Activated T-helper 17 cell treated with anti-CD3 and anti-CD28 coated beads, Interleukin-2, amount 50 U/mL, for 72 hours (primary cell): ENCODE data around the gene SELENOI. TPM values are rescaled to one million over a fixed set of nuclear protein-coding genes. Genes with fewer than 3 reads are reported as not detected.

Experiments used
- ATAC-seq: fragments of 150-1000 bp; cut with Tn5 transposase; replicated peaks from 2 replicates; pipeline ENCODE4 v1.10.0; 2021; ENCODE audit warnings: mild to moderate bottlenecking, moderate library complexity
- H3K27ac Mint-ChIP-seq: one replicate; pipeline ENCODE4 v1.8.0; 2022; ENCODE audit warnings: mixed read lengths
- H3K27me3 Mint-ChIP-seq: one replicate; pipeline ENCODE4 v1.8.0; 2022; ENCODE audit warnings: mixed read lengths
- H3K36me3 Mint-ChIP-seq: one replicate; pipeline ENCODE4 v1.8.0; 2022; ENCODE audit warnings: low read depth, mild to moderate bottlenecking, mixed read lengths
- H3K4me1 Mint-ChIP-seq: one replicate; pipeline ENCODE4 v1.8.0; 2022; ENCODE audit warnings: mixed read lengths
- H3K4me3 Mint-ChIP-seq: one replicate; pipeline ENCODE4 v1.8.0; 2022; ENCODE audit warnings: mild to moderate bottlenecking, mixed read lengths
- H3K9me3 Mint-ChIP-seq: one replicate; pipeline ENCODE4 v1.8.0; 2022; ENCODE audit warnings: mixed read lengths
- total RNA-seq, 2 donors: library from RNA; stranded (reverse); gene quantifications; one replicate each; pipeline ENCODE4 v1.2.3, GENCODE V29; 2022

SELENOI gene
- total RNA-seq, 2 donors from 2014 or later: 21.0 to 44.5 TPM

DNA sequence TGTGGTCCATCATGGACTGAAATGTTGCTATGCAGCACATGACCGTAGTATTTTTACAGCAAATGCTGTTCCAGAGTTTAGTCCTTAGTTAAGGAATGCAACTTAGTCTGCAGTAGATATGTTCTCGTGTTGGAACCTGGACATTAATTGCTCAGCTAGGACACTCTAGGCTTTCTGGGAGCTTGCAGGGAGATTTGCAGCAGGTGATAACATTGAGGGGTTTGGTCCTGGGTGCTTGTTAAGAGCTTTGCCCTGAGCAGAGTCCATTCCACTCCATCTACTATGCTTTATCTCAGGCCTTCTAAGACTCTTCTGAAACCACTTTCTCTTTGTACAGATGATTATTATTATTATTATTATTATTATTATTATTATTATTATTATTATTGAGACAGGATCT lies 82.9 kb downstream of the SELENOI start:
- ATAC-seq: no peak
- Mint-ChIP-seq H3K27ac (no peak overlapping the region), H3K36me3 (no peaks in the 10 kb centered on the region), H3K4me1 (no peaks in the 10 kb centered on the region), H3K4me3 (no peak overlapping the region), H3K27me3 (peaks cover 8% of the 10 kb centered on the region), H3K9me3 (no peaks in the 10 kb centered on the region)

- no peak for ATAC-seq
- peaks cover 8% of the 10 kb centered on the region for H3K27me3 Mint-ChIP-seq
- no peak overlapping the region for H3K27ac Mint-ChIP-seq
- no peaks in the 10 kb centered on the region for H3K9me3 Mint-ChIP-seq
- no peaks in the 10 kb centered on the region for H3K4me1 Mint-ChIP-seq
- H3K36me3 Mint-ChIP-seq: no peaks in the 10 kb centered on the region
- H3K4me3 Mint-ChIP-seq: no peak overlapping the region
Measured at GRCh38 chr2:26429779-26430578, 84.0 kb downstream of the SELENOI start.

- H3K27ac Mint-ChIP-seq: no peak overlapping the region
- peaks cover 8% of the 10 kb centered on the region for H3K27me3 Mint-ChIP-seq
- H3K4me3 Mint-ChIP-seq: no peak overlapping the region
- H3K4me1 Mint-ChIP-seq: no peaks in the 10 kb centered on the region
- no peak for ATAC-seq
- H3K9me3 Mint-ChIP-seq: no peaks in the 10 kb centered on the region
- H3K36me3 Mint-ChIP-seq: no peaks in the 10 kb centered on the region
Measured at GRCh38 chr2:26430826-26431225, 84.9 kb downstream of the SELENOI start.

DNA sequence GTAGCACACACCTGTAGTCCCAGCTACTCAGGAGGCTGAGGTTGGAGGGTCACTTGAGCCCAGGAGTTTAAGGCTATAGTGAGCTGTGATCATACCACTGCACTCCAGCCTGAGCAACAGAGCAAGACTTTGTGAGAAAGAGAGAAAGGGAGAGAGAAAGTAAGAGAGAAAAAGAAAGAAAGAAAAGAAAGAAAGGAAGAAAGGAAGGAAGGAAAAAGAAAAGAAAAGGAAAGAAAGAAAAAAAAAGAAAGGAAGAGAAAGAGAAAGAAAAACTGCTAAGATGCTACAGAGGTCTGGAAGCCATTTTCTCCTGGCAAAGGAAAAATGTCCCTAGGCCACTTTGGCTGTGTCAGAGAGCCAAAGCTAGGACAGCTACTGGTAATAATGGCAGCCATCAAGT lies 86.4 kb downstream of the SELENOI start:
- ATAC-seq: no peak
- Mint-ChIP-seq H3K27me3 (peaks cover 8% of the 10 kb centered on the region), H3K4me1 (no peaks in the 10 kb centered on the region), H3K9me3 (no peaks in the 10 kb centered on the region), H3K4me3 (no peak overlapping the region), H3K36me3 (no peaks in the 10 kb centered on the region), H3K27ac (no peak overlapping the region)

DNA sequence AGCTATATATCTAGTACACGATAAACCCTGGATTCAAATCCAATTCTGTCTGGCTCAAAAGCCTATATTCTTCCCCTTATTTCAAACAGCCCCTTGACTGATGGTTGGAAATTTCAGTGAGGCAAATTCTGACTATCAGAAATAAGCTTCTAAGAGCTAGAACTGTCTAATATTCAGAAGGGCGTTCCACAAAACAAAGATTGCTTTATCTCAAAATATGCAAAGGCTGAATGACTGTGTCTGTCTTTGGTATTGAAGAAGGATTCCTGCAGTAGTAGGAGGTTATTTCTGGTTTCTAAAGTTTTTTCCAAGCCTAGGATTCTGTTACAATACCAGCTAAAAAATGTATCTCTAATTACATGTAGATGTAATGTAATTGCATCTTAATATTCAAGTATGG lies 86.9 kb downstream of the SELENOI start:
- no peak overlapping the region for H3K27ac Mint-ChIP-seq
- H3K27me3 Mint-ChIP-seq: peaks cover 8% of the 10 kb centered on the region
- no peak overlapping the region for H3K4me3 Mint-ChIP-seq
- no peak for ATAC-seq
- no peaks in the 10 kb centered on the region for H3K36me3 Mint-ChIP-seq
- H3K9me3 Mint-ChIP-seq: no peaks in the 10 kb centered on the region
- H3K4me1 Mint-ChIP-seq: no peaks in the 10 kb centered on the region

DNA sequence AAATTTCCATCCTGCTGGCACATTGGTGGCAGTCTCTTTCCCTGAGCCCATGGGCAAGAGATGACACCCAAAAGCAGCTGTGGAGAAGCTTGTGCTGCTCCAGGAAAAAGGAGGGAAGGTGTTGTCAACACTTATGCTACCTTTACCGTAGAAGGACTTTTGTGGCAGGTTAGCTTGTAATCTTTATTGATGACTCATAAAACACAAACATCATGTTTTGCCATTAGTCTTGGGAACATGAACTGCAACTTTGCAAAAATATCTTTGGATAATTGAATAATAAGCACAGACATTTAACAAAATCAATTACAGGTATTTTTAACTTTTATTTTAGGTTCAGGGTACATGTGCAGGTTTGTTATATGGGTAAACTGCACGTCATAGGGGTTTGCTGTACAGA lies 89.2 kb downstream of the SELENOI start:
- no peak for ATAC-seq
- Mint-ChIP-seq H3K27me3 (peaks cover 4% of the 10 kb centered on the region), H3K9me3 (no peaks in the 10 kb centered on the region), H3K4me3 (no peak overlapping the region), H3K36me3 (no peaks in the 10 kb centered on the region), H3K27ac (no peak overlapping the region), H3K4me1 (no peaks in the 10 kb centered on the region)

GRCh38 chr2:26438526-26438925 lies 92.6 kb downstream of the SELENOI start:
- H3K27me3 Mint-ChIP-seq: no peaks in the 10 kb centered on the region
- H3K36me3 Mint-ChIP-seq: no peaks in the 10 kb centered on the region
- no peak overlapping the region for H3K27ac Mint-ChIP-seq
- no peak overlapping the region for H3K4me3 Mint-ChIP-seq
- H3K9me3 Mint-ChIP-seq: no peaks in the 10 kb centered on the region
- H3K4me1 Mint-ChIP-seq: no peaks in the 10 kb centered on the region
- no peak for ATAC-seq

DNA sequence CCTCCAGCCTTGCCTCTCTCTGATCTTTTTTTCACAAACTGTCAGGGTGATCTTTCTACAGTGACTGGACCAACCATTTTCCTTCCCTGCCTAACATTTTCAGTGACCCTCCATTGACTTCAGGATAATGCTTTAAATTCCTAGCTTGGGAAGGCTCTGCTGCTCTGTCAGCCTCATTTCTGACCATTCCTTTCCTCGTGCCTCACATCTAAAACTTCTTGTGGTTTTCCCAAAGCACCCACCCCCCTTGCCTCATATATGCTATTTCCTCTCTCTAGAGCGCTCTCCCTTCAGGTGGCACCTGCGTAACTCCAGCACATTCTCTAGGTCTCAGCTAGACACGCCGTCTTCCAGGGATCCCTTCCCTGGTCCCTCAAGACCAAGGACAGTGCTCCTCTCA lies 93.0 kb downstream of the SELENOI start:
- no peaks in the 10 kb centered on the region for H3K36me3 Mint-ChIP-seq
- H3K9me3 Mint-ChIP-seq: no peaks in the 10 kb centered on the region
- H3K27ac Mint-ChIP-seq: no peak overlapping the region
- no peak overlapping the region for H3K4me3 Mint-ChIP-seq
- H3K27me3 Mint-ChIP-seq: no peaks in the 10 kb centered on the region
- no peak for ATAC-seq
- no peaks in the 10 kb centered on the region for H3K4me1 Mint-ChIP-seq

- ATAC-seq: no peak
- no peak overlapping the region for H3K27ac Mint-ChIP-seq
- H3K9me3 Mint-ChIP-seq: no peaks in the 10 kb centered on the region
- no peak overlapping the region for H3K4me3 Mint-ChIP-seq
- no peaks in the 10 kb centered on the region for H3K27me3 Mint-ChIP-seq
- no peaks in the 10 kb centered on the region for H3K4me1 Mint-ChIP-seq
- no peaks in the 10 kb centered on the region for H3K36me3 Mint-ChIP-seq
Measured at GRCh38 chr2:26442301-26442700, 96.4 kb downstream of the SELENOI start.

GRCh38 chr2:26442707-26443106 lies 96.8 kb downstream of the SELENOI start:
- Mint-ChIP-seq H3K4me3 (no peak overlapping the region), H3K4me1 (no peaks in the 10 kb centered on the region), H3K27me3 (no peaks in the 10 kb centered on the region), H3K27ac (no peak overlapping the region), H3K9me3 (no peaks in the 10 kb centered on the region), H3K36me3 (no peaks in the 10 kb centered on the region)
- ATAC-seq: no peak

GRCh38 chr2:26444236-26444635 lies 98.3 kb downstream of the SELENOI start:
- no peaks in the 10 kb centered on the region for H3K27me3 Mint-ChIP-seq
- no peak overlapping the region for H3K27ac Mint-ChIP-seq
- no peak for ATAC-seq
- H3K36me3 Mint-ChIP-seq: no peaks in the 10 kb centered on the region
- no peaks in the 10 kb centered on the region for H3K4me1 Mint-ChIP-seq
- H3K9me3 Mint-ChIP-seq: no peaks in the 10 kb centered on the region
- H3K4me3 Mint-ChIP-seq: no peak overlapping the region

Other genes with a start within 250 kb of the SELENOI start
- gene GAREM2, start 173.1 kb upstream of the SELENOI start, total RNA-seq: 1 to 10 TPM; 2.1 TPM
- 100 to 1,000 TPM in 1 of 2 donors, 10 to 100 TPM in 1; 95.0 to 141 TPM for gene HADHA, start 101.5 kb upstream of the SELENOI start, total RNA-seq
- 10 to 100 TPM; 86.2 to 87.0 TPM for gene HADHB, start 101.2 kb upstream of the SELENOI start, total RNA-seq
- 1 to 10 TPM; 1.4 to 3.0 TPM for gene ADGRF3, start 646 bp downstream of the SELENOI start, total RNA-seq
- gene DRC1, start 55.8 kb downstream of the SELENOI start, total RNA-seq: not detected
- 1 to 10 TPM in 1 of 2 donors, under 1 TPM in 1; 0.95 to 2.1 TPM for gene OTOF, start 132.0 kb downstream of the SELENOI start, total RNA-seq